ENCODE data around the gene RBMS1. TPM values are rescaled to one million over a fixed set of nuclear protein-coding genes. Genes with fewer than 3 reads are reported as not detected.

RBMS1 gene
- polyA plus RNA-seq, 2 of the 4 experiments (the other 2 are of a cell fraction), result 51.9 to 108 TPM

DNA sequence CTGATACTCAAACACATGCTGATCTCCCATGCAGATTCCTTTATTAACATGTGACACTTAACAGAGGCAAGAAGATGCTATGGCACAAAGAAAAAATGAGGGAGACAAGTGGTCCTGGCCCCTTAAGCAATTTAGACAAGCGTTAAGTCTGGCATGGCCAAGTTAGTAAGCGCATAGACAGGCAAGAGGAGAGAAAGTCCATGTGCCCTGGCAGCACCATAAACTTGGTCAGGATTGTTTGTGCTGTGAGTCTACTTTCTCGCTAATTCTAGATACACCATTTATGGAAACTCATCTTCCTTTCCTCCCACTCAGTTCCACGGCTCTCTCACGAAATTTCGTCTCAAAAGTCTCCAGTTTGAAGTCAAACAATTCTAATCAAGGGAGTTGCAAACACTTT, 138.9 kb downstream of the RBMS1 start (continued):
- TF ChIP-seq, protein P1, sequence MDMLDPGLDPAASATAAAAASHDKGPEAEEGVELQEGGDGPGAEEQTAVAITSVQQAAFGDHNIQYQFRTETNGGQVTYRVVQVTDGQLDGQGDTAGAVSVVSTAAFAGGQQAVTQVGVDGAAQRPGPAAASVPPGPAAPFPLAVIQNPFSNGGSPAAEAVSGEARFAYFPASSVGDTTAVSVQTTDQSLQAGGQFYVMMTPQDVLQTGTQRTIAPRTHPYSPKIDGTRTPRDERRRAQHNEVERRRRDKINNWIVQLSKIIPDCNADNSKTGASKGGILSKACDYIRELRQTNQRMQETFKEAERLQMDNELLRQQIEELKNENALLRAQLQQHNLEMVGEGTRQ (IDR thresholded peaks at IDR 0.05), result no peak
- TF ChIP-seq ESRRA (IDR thresholded peaks at IDR 0.05; ENCODE audit: borderline replicate concordance, low read length) (no peak), FOSL2 (IDR thresholded peaks at IDR 0.05) (no peak), FOSL2 (CRISPR knock-in tag; IDR thresholded peaks at IDR 0.05) (no peak), JUN (IDR thresholded peaks at IDR 0.05) (no peak)
- TF ChIP-seq, protein P2, sequence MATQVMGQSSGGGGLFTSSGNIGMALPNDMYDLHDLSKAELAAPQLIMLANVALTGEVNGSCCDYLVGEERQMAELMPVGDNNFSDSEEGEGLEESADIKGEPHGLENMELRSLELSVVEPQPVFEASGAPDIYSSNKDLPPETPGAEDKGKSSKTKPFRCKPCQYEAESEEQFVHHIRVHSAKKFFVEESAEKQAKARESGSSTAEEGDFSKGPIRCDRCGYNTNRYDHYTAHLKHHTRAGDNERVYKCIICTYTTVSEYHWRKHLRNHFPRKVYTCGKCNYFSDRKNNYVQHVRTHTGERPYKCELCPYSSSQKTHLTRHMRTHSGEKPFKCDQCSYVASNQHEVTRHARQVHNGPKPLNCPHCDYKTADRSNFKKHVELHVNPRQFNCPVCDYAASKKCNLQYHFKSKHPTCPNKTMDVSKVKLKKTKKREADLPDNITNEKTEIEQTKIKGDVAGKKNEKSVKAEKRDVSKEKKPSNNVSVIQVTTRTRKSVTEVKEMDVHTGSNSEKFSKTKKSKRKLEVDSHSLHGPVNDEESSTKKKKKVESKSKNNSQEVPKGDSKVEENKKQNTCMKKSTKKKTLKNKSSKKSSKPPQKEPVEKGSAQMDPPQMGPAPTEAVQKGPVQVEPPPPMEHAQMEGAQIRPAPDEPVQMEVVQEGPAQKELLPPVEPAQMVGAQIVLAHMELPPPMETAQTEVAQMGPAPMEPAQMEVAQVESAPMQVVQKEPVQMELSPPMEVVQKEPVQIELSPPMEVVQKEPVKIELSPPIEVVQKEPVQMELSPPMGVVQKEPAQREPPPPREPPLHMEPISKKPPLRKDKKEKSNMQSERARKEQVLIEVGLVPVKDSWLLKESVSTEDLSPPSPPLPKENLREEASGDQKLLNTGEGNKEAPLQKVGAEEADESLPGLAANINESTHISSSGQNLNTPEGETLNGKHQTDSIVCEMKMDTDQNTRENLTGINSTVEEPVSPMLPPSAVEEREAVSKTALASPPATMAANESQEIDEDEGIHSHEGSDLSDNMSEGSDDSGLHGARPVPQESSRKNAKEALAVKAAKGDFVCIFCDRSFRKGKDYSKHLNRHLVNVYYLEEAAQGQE (IDR thresholded peaks at IDR 0.05), result no peak
- TF ChIP-seq, protein P3, sequence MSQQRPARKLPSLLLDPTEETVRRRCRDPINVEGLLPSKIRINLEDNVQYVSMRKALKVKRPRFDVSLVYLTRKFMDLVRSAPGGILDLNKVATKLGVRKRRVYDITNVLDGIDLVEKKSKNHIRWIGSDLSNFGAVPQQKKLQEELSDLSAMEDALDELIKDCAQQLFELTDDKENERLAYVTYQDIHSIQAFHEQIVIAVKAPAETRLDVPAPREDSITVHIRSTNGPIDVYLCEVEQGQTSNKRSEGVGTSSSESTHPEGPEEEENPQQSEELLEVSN (IDR thresholded peaks at IDR 0.05; ENCODE audit: borderline replicate concordance, low read depth), result no peak

DNA sequence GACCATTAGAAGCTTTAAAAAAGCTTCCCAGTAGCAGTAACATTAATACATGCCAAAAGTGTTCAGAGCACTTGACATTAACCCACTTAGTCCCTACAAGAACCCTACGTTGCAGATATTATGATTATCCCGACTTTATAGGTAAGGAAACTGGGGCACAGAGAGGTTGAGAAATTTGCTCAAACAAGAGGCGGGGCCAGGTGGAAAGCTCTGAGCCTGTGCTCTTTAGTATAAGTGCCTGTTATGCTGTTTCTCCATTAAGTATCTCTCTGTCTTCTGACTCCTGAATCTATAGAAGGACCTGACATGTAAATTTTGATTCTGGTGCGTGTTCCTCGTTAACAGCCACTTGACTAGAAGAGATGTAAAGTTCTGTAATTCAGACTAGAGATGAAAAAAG, 139.8 kb downstream of the RBMS1 start:
- H3K4me2 ChIP-seq, result peak overlapping the region; percentile 83
- H3K27ac ChIP-seq, result peak overlapping the region; percentile 79 to 85
- H3K4me1 ChIP-seq, result peaks cover 89% of the 10 kb centered on the region
- H3K4me3 ChIP-seq, result no peak overlapping the region
- no peaks in the 10 kb centered on the region for H3K9me3 ChIP-seq
- FAIRE-seq (no peak), ATAC-seq (no peak), DNase-seq (ENCODE audit: low read depth in 1 of 2, low spot score in 1 of 2) (no peak)
- ChIA-PET CTCF (interaction anchor here (0.8 to 3.9 kb wide), 12 partner anchors 13 to 712 kb away, joined by 3 to 30 read pairs (median 4); no protein-coding TSS in a partner anchor), POLR2A (interaction anchor here (1.0 to 1.7 kb wide), 2 partner anchors 53 to 83 kb away, joined by 3 to 9 read pairs; no protein-coding TSS in a partner anchor)
- WGBS (ENCODE audit: missing lambda C conversion rate), result 77% methylated on average over 5 of the region's 5 CpGs
- TF ChIP-seq POLR2AphosphoS2 (conservative IDR thresholded peaks at IDR 0.05; ENCODE audit: low read length) (no peak), TP53 (CRISPR knock-in tag; IDR thresholded peaks at IDR 0.05) (no peak), NR3C1 (IDR thresholded peaks at IDR 0.05) (no peak), CEBPB (IDR thresholded peaks at IDR 0.05) (no peak), ZNF302 (CRISPR knock-in tag; IDR thresholded peaks at IDR 0.05) (no peak), ZSCAN20 (CRISPR knock-in tag; IDR thresholded peaks at IDR 0.05) (no peak), EHMT2 (IDR thresholded peaks at IDR 0.05; ENCODE audit: low read depth) (no peak), FOXS1 (CRISPR knock-in tag; IDR thresholded peaks at IDR 0.05) (no peak), CBX8 (IDR thresholded peaks at IDR 0.05) (no peak), CHD2 (IDR thresholded peaks at IDR 0.05; ENCODE audit: low read length, partially characterized antibody) (no peak)

DNA sequence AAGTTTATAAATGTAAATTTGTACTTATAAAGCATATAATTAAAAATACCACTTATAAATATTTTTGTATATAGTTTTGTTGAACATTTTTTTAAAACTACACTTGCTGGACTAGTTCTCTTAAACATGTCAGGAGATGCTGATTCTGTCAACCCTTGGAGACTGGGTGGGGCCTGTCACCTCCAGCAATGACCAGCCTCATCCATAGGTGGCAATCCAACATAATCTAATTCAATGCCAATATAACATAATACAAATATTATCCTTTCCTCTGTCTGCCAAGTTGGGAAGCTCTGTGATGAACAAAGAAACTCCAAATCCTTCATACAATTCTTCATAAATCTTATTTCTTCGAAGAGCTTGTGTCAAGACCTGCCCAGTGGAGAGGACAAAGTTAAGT, 140.4 kb downstream of the RBMS1 start:
- H3K4me2 ChIP-seq, result peak overlapping the region; percentile 83
- DNase-seq (ENCODE audit: low read depth in 1 of 2, low spot score in 1 of 2) (peak in 1 of 2 experiments; percentile 46), FAIRE-seq (no peak), ATAC-seq (peak in 1 of 2 experiments; percentile 61; a peak in 3 of 6 replicates)
- TF ChIP-seq RAD21 (conservative IDR thresholded peaks at IDR 0.05 in 1 of 2, IDR thresholded peaks at IDR 0.05 in 1 of 2) (peak; percentile 67 to 73), SMC3 (IDR thresholded peaks at IDR 0.05) (peak; percentile 34; the same call in 2 of the 3 replicates), CBX2 (IDR thresholded peaks at IDR 0.05; ENCODE audit: borderline replicate concordance, low read depth) (no peak)
- TF ChIP-seq, protein P4, sequence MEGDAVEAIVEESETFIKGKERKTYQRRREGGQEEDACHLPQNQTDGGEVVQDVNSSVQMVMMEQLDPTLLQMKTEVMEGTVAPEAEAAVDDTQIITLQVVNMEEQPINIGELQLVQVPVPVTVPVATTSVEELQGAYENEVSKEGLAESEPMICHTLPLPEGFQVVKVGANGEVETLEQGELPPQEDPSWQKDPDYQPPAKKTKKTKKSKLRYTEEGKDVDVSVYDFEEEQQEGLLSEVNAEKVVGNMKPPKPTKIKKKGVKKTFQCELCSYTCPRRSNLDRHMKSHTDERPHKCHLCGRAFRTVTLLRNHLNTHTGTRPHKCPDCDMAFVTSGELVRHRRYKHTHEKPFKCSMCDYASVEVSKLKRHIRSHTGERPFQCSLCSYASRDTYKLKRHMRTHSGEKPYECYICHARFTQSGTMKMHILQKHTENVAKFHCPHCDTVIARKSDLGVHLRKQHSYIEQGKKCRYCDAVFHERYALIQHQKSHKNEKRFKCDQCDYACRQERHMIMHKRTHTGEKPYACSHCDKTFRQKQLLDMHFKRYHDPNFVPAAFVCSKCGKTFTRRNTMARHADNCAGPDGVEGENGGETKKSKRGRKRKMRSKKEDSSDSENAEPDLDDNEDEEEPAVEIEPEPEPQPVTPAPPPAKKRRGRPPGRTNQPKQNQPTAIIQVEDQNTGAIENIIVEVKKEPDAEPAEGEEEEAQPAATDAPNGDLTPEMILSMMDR (IDR thresholded peaks at IDR 0.05), result peak; percentile 50
- H3K4me3 ChIP-seq, result no peak overlapping the region
- WGBS (ENCODE audit: missing lambda C conversion rate), result 21% methylated on average over 1 of the region's 1 CpG
- H3K4me1 ChIP-seq, result peaks cover 89% of the 10 kb centered on the region
- ChIA-PET CTCF (interaction anchor here (0.8 to 3.9 kb wide), 16 partner anchors 10 to 713 kb away, joined by 3 to 30 read pairs (median 4); no protein-coding TSS in a partner anchor), POLR2A (interaction anchor here (0.6 to 1.7 kb wide), 4 partner anchors 37 to 617 kb away, joined by 3 to 9 read pairs (median 3); no protein-coding TSS in a partner anchor)
- H3K9me3 ChIP-seq, result no peaks in the 10 kb centered on the region
- H3K27ac ChIP-seq, result peak overlapping the region; percentile 79 to 85
